Activated T-cell treated with anti-CD3 and anti-CD28 coated beads, Interleukin-2, amount 50 U/mL, for 4 hours (primary cell): Measurements from ENCODE around the gene GPR62. TPM values are rescaled to one million over a fixed set of nuclear protein-coding genes. Genes with fewer than 3 reads are reported as not detected.

Source experiments
- ATAC-seq, 2 donors: fragments of 200-7000 bp; cut with Tn5 transposase; one replicate each; pipeline ENCODE4 v1.10.0; 2021
- DNase-seq: peaks from one replicate; pipeline ENCODE4 v3.0.0-alpha.2; 2020
- H3K27me3 Mint-ChIP-seq: one replicate; pipeline ENCODE4 v1.8.0; 2021; ENCODE audit warnings: low read depth, mixed read lengths
- H3K36me3 Mint-ChIP-seq: one replicate; pipeline ENCODE4 v1.8.0; 2022; ENCODE audit warnings: mixed read lengths; ENCODE audit not compliant: insufficient read depth
- H3K4me1 Mint-ChIP-seq: one replicate; pipeline ENCODE4 v1.8.0; 2021; ENCODE audit warnings: low read depth, mixed read lengths
- H3K4me3 Mint-ChIP-seq: one replicate; pipeline ENCODE4 v1.8.0; 2021; ENCODE audit warnings: mild to moderate bottlenecking, moderate library complexity, mixed read lengths
- H3K9me3 Mint-ChIP-seq: one replicate; pipeline ENCODE4 v1.8.0; 2021; ENCODE audit warnings: mixed read lengths
- total RNA-seq, 3 donors: library from RNA; stranded (reverse); gene quantifications; one replicate each; pipeline ENCODE4 v1.2.1, GENCODE V29; 2021

GPR62 gene
- total RNA-seq, 3 donors from 2014 or later: not detected

- peaks cover 24% of the 10 kb centered on the region for H3K36me3 Mint-ChIP-seq
- H3K4me1 Mint-ChIP-seq: peaks cover 25% of the 10 kb centered on the region
- ATAC-seq: no peak
- H3K27me3 Mint-ChIP-seq: no peaks in the 10 kb centered on the region
- no peak overlapping the region for H3K4me3 Mint-ChIP-seq
- DNase-seq: no peak
- no peaks in the 10 kb centered on the region for H3K9me3 Mint-ChIP-seq
Measured at GRCh38 chr3:51997935-51998596, 42.9 kb downstream of the GPR62 start.

GRCh38 chr3:51998774-51999173 lies 43.6 kb downstream of the GPR62 start:
- Mint-ChIP-seq H3K27me3 (no peaks in the 10 kb centered on the region), H3K36me3 (peaks cover 19% of the 10 kb centered on the region)
- ATAC-seq: no peak

DNA sequence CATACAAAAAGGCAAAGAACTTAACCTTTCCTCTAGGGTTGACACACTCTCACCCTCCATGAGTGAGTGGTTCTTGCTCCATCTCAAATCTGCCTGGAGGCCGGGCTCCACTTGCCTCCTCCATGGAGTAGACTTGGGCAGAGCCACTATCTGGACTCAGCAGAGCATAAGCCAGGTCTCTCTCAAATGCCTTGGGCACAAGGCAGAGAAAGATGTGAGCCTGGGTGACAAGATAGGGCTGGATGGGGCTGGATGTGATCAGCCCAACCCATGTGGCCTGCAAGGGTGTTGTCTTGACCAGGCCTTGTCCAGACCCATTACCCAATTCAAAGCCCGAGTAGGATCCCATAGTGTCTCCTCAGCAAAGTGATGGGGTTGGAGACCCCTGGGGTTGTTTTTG lies 44.7 kb downstream of the GPR62 start:
- ATAC-seq (no peak), DNase-seq (no peak)
- Mint-ChIP-seq H3K4me3 (no peak overlapping the region), H3K36me3 (peaks cover 9% of the 10 kb centered on the region), H3K4me1 (peaks cover 9% of the 10 kb centered on the region), H3K9me3 (no peaks in the 10 kb centered on the region), H3K27me3 (no peaks in the 10 kb centered on the region)

More at GRCh38 chr3:51998774-51999173, 43.6 kb downstream of the GPR62 start:
- H3K4me3 Mint-ChIP-seq: no peak overlapping the region
- peaks cover 19% of the 10 kb centered on the region for H3K4me1 Mint-ChIP-seq
- DNase-seq: no peak
- no peaks in the 10 kb centered on the region for H3K9me3 Mint-ChIP-seq

- Mint-ChIP-seq H3K9me3 (no peaks in the 10 kb centered on the region), H3K27me3 (no peaks in the 10 kb centered on the region), H3K4me3 (no peak overlapping the region), H3K4me1 (peaks cover 15% of the 10 kb centered on the region), H3K36me3 (no peaks in the 10 kb centered on the region)
- peak; percentile 82 for DNase-seq
- ATAC-seq: peak; percentile 98 to 100
Measured at GRCh38 chr3:52001443-52001974, 46.3 kb downstream of the GPR62 start.

DNA sequence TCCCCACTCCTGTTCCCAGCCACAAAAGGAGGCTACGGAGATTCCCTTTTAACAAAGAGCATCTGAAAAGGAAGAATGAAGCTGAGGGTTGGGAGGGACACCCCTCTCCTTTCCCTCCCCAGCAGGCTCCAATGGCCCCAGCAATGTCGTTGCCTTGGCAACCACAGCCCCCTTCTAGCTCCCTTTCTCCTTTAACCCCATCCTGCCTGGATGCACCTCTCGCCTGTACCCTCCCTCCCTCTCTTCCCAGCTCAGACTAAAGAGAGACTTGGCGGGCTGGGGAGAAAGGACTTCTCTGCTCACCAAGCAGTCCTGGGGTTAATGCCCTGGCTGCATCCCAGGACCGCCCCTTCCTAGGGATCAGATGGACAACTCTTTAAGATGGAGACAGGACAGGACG lies 47.6 kb downstream of the GPR62 start:
- Mint-ChIP-seq H3K4me3 (no peak overlapping the region), H3K9me3 (no peaks in the 10 kb centered on the region), H3K4me1 (peaks cover 15% of the 10 kb centered on the region), H3K27me3 (no peaks in the 10 kb centered on the region), H3K36me3 (no peaks in the 10 kb centered on the region)
- no peak for ATAC-seq
- DNase-seq: no peak

DNA sequence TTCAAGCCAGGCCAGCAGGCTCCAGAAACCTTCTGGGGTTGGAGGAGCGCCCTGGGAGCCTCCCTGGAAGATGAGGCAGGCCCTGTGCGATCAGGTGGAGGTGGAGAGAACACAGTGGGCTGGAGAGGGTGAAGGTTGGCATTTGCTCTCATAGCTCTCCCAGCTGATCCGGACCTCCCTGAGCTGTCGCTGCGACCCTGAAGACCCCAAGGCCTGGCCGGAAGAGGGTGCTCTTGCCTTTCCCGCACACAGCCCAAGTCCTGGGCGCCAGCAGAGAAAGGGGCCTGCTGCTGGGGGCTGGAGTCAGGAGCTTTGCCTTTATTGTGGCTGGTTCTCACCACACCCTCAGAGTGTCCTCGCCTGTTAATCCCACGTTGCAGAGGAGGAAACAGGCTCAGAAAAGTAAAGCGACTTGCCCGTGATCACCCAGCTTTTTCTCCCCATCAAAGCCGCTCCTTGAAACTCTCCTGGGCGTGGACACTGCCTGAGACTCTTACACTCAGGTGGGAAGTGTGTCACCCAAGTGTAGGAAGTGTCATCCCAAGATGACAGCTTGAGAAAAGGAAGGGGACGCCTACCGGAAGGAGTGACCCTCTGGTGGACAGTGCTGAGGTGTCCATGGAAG lies 49.1 kb downstream of the GPR62 start:
- Mint-ChIP-seq H3K36me3 (no peaks in the 10 kb centered on the region), H3K27me3 (no peaks in the 10 kb centered on the region), H3K4me1 (peaks cover 15% of the 10 kb centered on the region), H3K4me3 (no peak overlapping the region), H3K9me3 (no peaks in the 10 kb centered on the region)
- no peak for DNase-seq
- no peak for ATAC-seq

DNA sequence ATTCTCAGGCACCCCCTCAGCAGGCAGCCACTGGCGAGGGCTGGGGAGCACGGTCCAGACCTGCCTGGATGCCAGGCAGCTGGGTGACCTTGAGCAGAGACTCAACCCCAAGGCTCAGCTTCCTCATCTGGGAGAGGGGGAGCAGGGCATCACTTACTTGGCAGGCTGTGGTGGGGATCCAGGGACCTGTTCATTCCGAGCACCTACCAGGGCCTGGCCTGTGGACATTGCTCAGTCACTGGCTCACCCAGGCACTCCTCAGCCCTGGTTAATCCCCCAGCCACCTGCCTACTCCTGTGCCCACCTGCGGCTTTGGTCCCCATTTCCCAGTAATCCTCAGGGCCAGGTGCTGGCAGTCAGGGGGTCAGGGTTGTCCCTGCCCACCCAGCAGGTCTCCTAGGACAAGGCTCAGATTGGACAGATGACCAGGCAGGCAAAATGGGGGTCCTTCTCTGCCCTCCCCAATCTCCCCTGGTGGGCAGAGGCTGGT lies 49.8 kb downstream of the GPR62 start:
- Mint-ChIP-seq H3K4me1 (peaks cover 15% of the 10 kb centered on the region), H3K4me3 (no peak overlapping the region), H3K36me3 (no peaks in the 10 kb centered on the region), H3K9me3 (no peaks in the 10 kb centered on the region), H3K27me3 (no peaks in the 10 kb centered on the region)
- DNase-seq (no peak), ATAC-seq (no peak)

- Mint-ChIP-seq H3K9me3 (no peaks in the 10 kb centered on the region), H3K36me3 (no peaks in the 10 kb centered on the region), H3K4me3 (no peak overlapping the region), H3K4me1 (peaks cover 15% of the 10 kb centered on the region), H3K27me3 (no peaks in the 10 kb centered on the region)
- no peak for DNase-seq
- ATAC-seq: no peak
Measured at GRCh38 chr3:52005571-52005986, 50.4 kb downstream of the GPR62 start.

DNA sequence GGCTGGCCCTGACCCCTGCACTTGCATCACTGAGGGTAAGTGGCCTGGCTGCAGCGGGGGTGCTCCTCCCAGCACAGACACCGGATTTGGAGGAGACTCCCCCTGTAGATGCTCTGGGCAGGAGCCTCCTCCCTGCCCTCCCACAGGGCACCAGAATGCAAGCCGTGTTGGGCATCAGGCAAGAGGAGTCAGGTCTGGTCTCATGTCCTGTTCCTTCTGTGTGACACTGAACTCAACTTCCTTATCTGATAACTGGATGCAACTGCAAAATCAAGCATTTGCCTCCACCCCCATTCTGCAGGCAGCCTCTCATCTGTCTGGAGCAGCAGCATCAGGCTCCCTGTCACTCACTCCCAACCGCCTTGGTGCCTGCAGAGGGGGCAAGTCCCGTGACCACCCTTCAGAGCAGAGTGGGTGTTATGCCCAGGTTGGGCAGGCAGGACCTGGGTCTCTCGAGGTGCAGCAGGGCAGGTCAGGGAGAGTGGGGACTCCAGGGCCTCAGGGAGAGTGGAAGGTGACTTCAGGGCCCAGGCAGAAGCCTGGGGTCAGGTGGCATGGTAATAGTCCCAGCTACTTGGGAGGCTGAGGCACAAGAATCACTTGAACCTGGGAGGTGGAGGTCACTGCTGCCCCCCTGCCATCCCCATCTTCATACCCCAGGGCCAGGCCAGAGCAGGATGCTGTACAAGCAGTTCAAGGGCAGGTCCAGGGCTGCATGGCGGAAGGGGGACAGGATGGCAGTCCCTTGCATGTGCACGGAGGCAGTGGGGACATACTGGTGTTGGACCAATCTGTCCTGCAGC lies 51.0 kb downstream of the GPR62 start:
- no peaks in the 10 kb centered on the region for H3K27me3 Mint-ChIP-seq
- no peak overlapping the region for H3K4me3 Mint-ChIP-seq
- H3K4me1 Mint-ChIP-seq: peaks cover 15% of the 10 kb centered on the region
- H3K9me3 Mint-ChIP-seq: no peaks in the 10 kb centered on the region
- no peak for DNase-seq
- no peaks in the 10 kb centered on the region for H3K36me3 Mint-ChIP-seq
- ATAC-seq: no peak

DNA sequence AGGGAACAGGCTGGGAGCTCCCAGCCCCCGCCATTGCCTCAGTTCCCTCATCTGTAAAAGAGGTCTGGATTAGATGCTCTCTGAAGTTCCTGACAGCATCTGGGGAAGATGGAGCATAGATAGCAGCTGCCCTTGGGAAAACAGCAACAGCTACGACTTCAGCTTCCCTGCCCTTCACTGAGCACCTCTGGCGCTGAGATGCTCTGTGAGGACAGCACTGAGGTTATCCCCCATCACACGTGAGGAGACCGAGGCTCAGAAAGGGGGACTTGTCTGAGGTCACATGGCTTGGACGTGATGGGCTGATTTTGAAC lies 51.6 kb downstream of the GPR62 start:
- Mint-ChIP-seq H3K36me3 (no peaks in the 10 kb centered on the region), H3K9me3 (no peaks in the 10 kb centered on the region), H3K27me3 (no peaks in the 10 kb centered on the region), H3K4me1 (peaks cover 11% of the 10 kb centered on the region), H3K4me3 (no peak overlapping the region)
- ATAC-seq (no peak), DNase-seq (no peak)

Other genes with a start within 250 kb of the GPR62 start
- 1 to 10 TPM in 2 of 3 donors, under 1 TPM in 1; 0.84 to 1.2 (median 1.0) TPM for gene GRM2, start 248.3 kb upstream of the GPR62 start, total RNA-seq
- not detected for gene IQCF6, start 176.1 kb upstream of the GPR62 start, total RNA-seq
- gene IQCF2, start 93.8 kb upstream of the GPR62 start, total RNA-seq: not detected
- gene IQCF5, start 79.8 kb upstream of the GPR62 start, total RNA-seq: not detected
- not detected for gene IQCF1, start 52.0 kb upstream of the GPR62 start, total RNA-seq
- gene RRP9, start 13.5 kb upstream of the GPR62 start, total RNA-seq: 100 to 1,000 TPM; 164 to 224 (median 219) TPM
- 1 to 10 TPM; 6.6 to 9.4 (median 8.7) TPM for gene PARP3, start 13.0 kb upstream of the GPR62 start, total RNA-seq
- 10 to 100 TPM in 2 of 3 donors, 1 to 10 TPM in 1; 9.8 to 12.3 (median 10.4) TPM for gene PCBP4, start 12.1 kb downstream of the GPR62 start, total RNA-seq
- gene ABHD14B, start 18.7 kb downstream of the GPR62 start, total RNA-seq: 10 to 100 TPM; 27.4 to 30.9 (median 28.5) TPM
- 10 to 100 TPM; 11.8 to 19.7 (median 12.6) TPM for gene ABHD14A, start 19.7 kb downstream of the GPR62 start, total RNA-seq
- 10 to 100 TPM; 47.6 to 58.1 (median 55.9) TPM for gene ACY1, start 28.2 kb downstream of the GPR62 start, total RNA-seq
- 1,000 to 10,000 TPM; 1,732 to 1,841 (median 1,813) TPM for gene RPL29, start 40.5 kb downstream of the GPR62 start, total RNA-seq
- gene DUSP7, start 101.2 kb downstream of the GPR62 start, total RNA-seq: 10 to 100 TPM; 33.4 to 43.6 (median 38.1) TPM
- gene POC1A, start 199.0 kb downstream of the GPR62 start, total RNA-seq: 10 to 100 TPM in 2 of 3 donors, 1 to 10 TPM in 1; 9.7 to 14.3 (median 11.7) TPM
- gene ALAS1, start 242.8 kb downstream of the GPR62 start, total RNA-seq: 10 to 100 TPM; 61.8 to 70.9 (median 66.2) TPM